Parathyroid adenoma (tissue), 2 donors: Measurements from ENCODE around the gene ORC1.

Source experiments
- H2AFZ ChIP-seq: fragments of 300-600 bp; sonication (generic); one replicate; pipeline ENCODE4 v1.7.0; 2017; ENCODE audit warnings: antibody characterized with exemption, mild to moderate bottlenecking
- H3K27ac ChIP-seq: fragments of 300-600 bp; sonication (generic); one replicate; pipeline ENCODE4 v1.7.0; 2017
- H3K27me3 ChIP-seq: fragments of 300-600 bp; sonication (generic); one replicate; pipeline ENCODE4 v1.7.0; 2017; ENCODE audit warnings: low read length; ENCODE audit not compliant: control insufficient read depth, insufficient read depth
- H3K36me3 ChIP-seq: fragments of 300-600 bp; sonication (generic); one replicate; pipeline ENCODE4 v1.7.0; 2017; ENCODE audit warnings: low read length; ENCODE audit not compliant: control insufficient read depth, insufficient read depth
- H3K4me1 ChIP-seq: fragments of 300-600 bp; sonication (generic); one replicate; pipeline ENCODE4 v1.7.0; 2017; ENCODE audit warnings: control low read depth
- H3K4me2 ChIP-seq: fragments of 300-600 bp; sonication (generic); one replicate; pipeline ENCODE4 v1.7.0; 2017; ENCODE audit warnings: low read length
- H3K4me3 ChIP-seq: fragments of 300-600 bp; sonication (generic); one replicate; pipeline ENCODE4 v1.7.0; 2017; ENCODE audit warnings: low read depth, low read length
- H3K79me2 ChIP-seq: fragments of 300-600 bp; sonication (generic); one replicate; pipeline ENCODE4 v1.7.0; 2017; ENCODE audit warnings: control low read depth
- H3K9ac ChIP-seq: fragments of 300-600 bp; sonication (generic); one replicate; pipeline ENCODE4 v1.7.0; 2017; ENCODE audit warnings: mild to moderate bottlenecking
- H3K9me3 ChIP-seq: fragments of 300-600 bp; sonication (generic); one replicate; pipeline ENCODE4 v1.7.0; 2017; ENCODE audit warnings: low read length; ENCODE audit not compliant: control insufficient read depth
- CTCF ChIP-seq: fragments of 300-600 bp; sonication (generic); IDR thresholded peaks from one replicate; pipeline ENCODE4 v1.7.0; 2017; ENCODE audit warnings: antibody characterized with exemption, mild to moderate bottlenecking
- donor health status: primary hyperparathyroidism.

ORC1 gene

GRCh38 chr1:52332411-52332810 lies 71.8 kb downstream of the ORC1 start:
- TF ChIP-seq CTCF = no peak
- Histone ChIP-seq H3K9ac (no peak overlapping the region), H3K9me3 (no peaks in the 10 kb centered on the region), H3K27me3 (no peaks in the 10 kb centered on the region), H2AFZ (no peak overlapping the region), H3K4me2 (no peak overlapping the region), H3K4me3 (no peak overlapping the region), H3K36me3 (no peaks in the 10 kb centered on the region), H3K4me1 (no peaks in the 10 kb centered on the region), H3K79me2 (no peaks in the 10 kb centered on the region), H3K27ac (no peak overlapping the region)

- no peak overlapping the region for H3K4me2 ChIP-seq
- H3K9ac ChIP-seq = no peak overlapping the region
- no peaks in the 10 kb centered on the region for H3K9me3 ChIP-seq
- no peak overlapping the region for H2AFZ ChIP-seq
- no peak overlapping the region for H3K4me3 ChIP-seq
- no peaks in the 10 kb centered on the region for H3K4me1 ChIP-seq
- H3K27ac ChIP-seq = no peak overlapping the region
- H3K36me3 ChIP-seq = no peaks in the 10 kb centered on the region
- H3K79me2 ChIP-seq = no peaks in the 10 kb centered on the region
- TF ChIP-seq CTCF = no peak
- H3K27me3 ChIP-seq = no peaks in the 10 kb centered on the region
These were observed 75.6 kb downstream of the ORC1 start for GRCh38 chr1:52328615-52329014.

GRCh38 chr1:52325786-52326185 lies 78.4 kb downstream of the ORC1 start:
- Histone ChIP-seq H3K4me3 (no peak overlapping the region), H3K36me3 (no peaks in the 10 kb centered on the region), H3K9ac (no peak overlapping the region), H2AFZ (no peak overlapping the region), H3K9me3 (no peaks in the 10 kb centered on the region), H3K27me3 (no peaks in the 10 kb centered on the region), H3K4me2 (no peak overlapping the region), H3K4me1 (no peaks in the 10 kb centered on the region), H3K79me2 (no peaks in the 10 kb centered on the region), H3K27ac (no peak overlapping the region)
- TF ChIP-seq CTCF = no peak

- Histone ChIP-seq H3K27ac (no peak overlapping the region), H3K4me1 (no peaks in the 10 kb centered on the region), H3K9ac (no peak overlapping the region), H3K4me3 (no peak overlapping the region), H3K79me2 (no peaks in the 10 kb centered on the region), H2AFZ (no peak overlapping the region), H3K9me3 (no peaks in the 10 kb centered on the region), H3K4me2 (no peak overlapping the region), H3K36me3 (no peaks in the 10 kb centered on the region), H3K27me3 (no peaks in the 10 kb centered on the region)
- no peak for TF ChIP-seq CTCF
These were observed 80.5 kb downstream of the ORC1 start for GRCh38 chr1:52323731-52324130.
